ENCODE measurements around the gene CAMSAP1.
A peak's percentile ranks its signal among the peaks of the same experiment; 100 is the strongest.

CAMSAP1 gene

GRCh38 chr9:135772702-135773493 is 134.4 kb downstream of the CAMSAP1 start:
- peak overlapping the region; percentile 99 for H3K14ac ChIP-seq (ENCODE audit: low read length)
- H3K36me3 ChIP-seq (replicated peaks in 1 of 2; ENCODE audit: control insufficient read depth in 2 of 2, insufficient read depth in 2 of 2, low read length in 2 of 2): no peaks in the 10 kb centered on the region
- H3K18ac ChIP-seq (ENCODE audit: low read length): peak overlapping the region; percentile 87
- H4K8ac ChIP-seq (ENCODE audit: low read depth, low read length): peak overlapping the region; percentile 43
- H3K4me1 ChIP-seq (ENCODE audit: control insufficient read depth in 2 of 2, insufficient read depth in 1 of 2, low read depth in 1 of 2, low read length in 2 of 2): peaks cover 0 to 16% of the 10 kb centered on the region in 2 donors
- no CpG with 5 or more reads among the region's 36 CpGs for WGBS, 2 donors (ENCODE audit: extremely low coverage in 2 of 2, insufficient read length in 2 of 2, insufficient replicate concordance in 1 of 2)
- H3K27ac ChIP-seq (replicated peaks; ENCODE audit: low read length): no peak overlapping the region
- peak overlapping the region; percentile 77 for H3K9ac ChIP-seq (ENCODE audit: low read depth, low read length, poor library complexity)
- H3K4me3 ChIP-seq (ENCODE audit: low read length in 2 of 2): no peak overlapping the region
- H2BK5ac ChIP-seq (ENCODE audit: low read length): peak overlapping the region; percentile 66
- H2BK12ac ChIP-seq (ENCODE audit: low read length): no peak overlapping the region
- H2BK120ac ChIP-seq (ENCODE audit: low read depth, low read length): no peak overlapping the region
- peak overlapping the region; percentile 91 for H2BK15ac ChIP-seq (ENCODE audit: low read length)
- no peak overlapping the region for H3K4me2 ChIP-seq (ENCODE audit: insufficient read depth, low read length, poor library complexity, severe bottlenecking)
- H2AK5ac ChIP-seq (ENCODE audit: low read depth, low read length): peak overlapping the region; percentile 96
- no peak for DNase-seq (ENCODE audit: low spot score)
- peak overlapping the region; percentile 73 for H3K23ac ChIP-seq (ENCODE audit: low read depth, low read length, poor library complexity)
- peaks cover 0 to 3% (median 0%) of the 10 kb centered on the region in 3 experiments for H3K27me3 ChIP-seq (ENCODE audit: control insufficient read depth in 3 of 3, insufficient read depth in 3 of 3, low read depth in 1 of 3, low read length in 3 of 3)
- peak overlapping the region; percentile 72 for H4K91ac ChIP-seq (ENCODE audit: low read depth, low read length, poor library complexity)
- H2AFZ ChIP-seq (ENCODE audit: low read length): no peak overlapping the region
- H3K9me3 ChIP-seq (replicated peaks in 1 of 2; ENCODE audit: control insufficient read depth in 2 of 2, insufficient read depth in 1 of 2, low read depth in 1 of 2, low read length in 2 of 2): peaks cover 0 to 4% of the 10 kb centered on the region in 2 donors
- peaks cover 8% of the 10 kb centered on the region for H3K79me1 ChIP-seq (ENCODE audit: low read depth, low read length)
- H3K4ac ChIP-seq (ENCODE audit: low read length): peak overlapping the region; percentile 89

- Histone ChIP-seq H2AK5ac (ENCODE audit: low read depth, low read length) (peak overlapping the region; percentile 95), H3K4me1 (ENCODE audit: control insufficient read depth in 2 of 2, insufficient read depth in 1 of 2, low read depth in 1 of 2, low read length in 2 of 2) (peaks cover 0 to 16% of the 10 kb centered on the region in 2 donors), H3K4ac (ENCODE audit: low read length) (no peak overlapping the region), H3K4me3 (ENCODE audit: low read length in 2 of 2) (no peak overlapping the region), H3K23ac (ENCODE audit: low read depth, low read length, poor library complexity) (peak overlapping the region; percentile 73), H2BK12ac (ENCODE audit: low read length) (peak overlapping the region; percentile 82), H2BK120ac (ENCODE audit: low read depth, low read length) (no peak overlapping the region), H2AFZ (ENCODE audit: low read length) (no peak overlapping the region), H3K27ac (replicated peaks; ENCODE audit: low read length) (no peak overlapping the region), H4K91ac (ENCODE audit: low read depth, low read length, poor library complexity) (no peak overlapping the region), H3K4me2 (ENCODE audit: insufficient read depth, low read length, poor library complexity, severe bottlenecking) (no peak overlapping the region), H3K9me3 (replicated peaks in 1 of 2; ENCODE audit: control insufficient read depth in 2 of 2, insufficient read depth in 1 of 2, low read depth in 1 of 2, low read length in 2 of 2) (peaks cover 0 to 4% of the 10 kb centered on the region in 2 donors), H3K79me1 (ENCODE audit: low read depth, low read length) (peaks cover 11% of the 10 kb centered on the region), H4K8ac (ENCODE audit: low read depth, low read length) (peak overlapping the region; percentile 43), H3K18ac (ENCODE audit: low read length) (peak overlapping the region; percentile 87), H3K27me3 (ENCODE audit: control insufficient read depth in 3 of 3, insufficient read depth in 3 of 3, low read depth in 1 of 3, low read length in 3 of 3) (peaks cover 0 to 3% (median 0%) of the 10 kb centered on the region in 3 experiments), H3K14ac (ENCODE audit: low read length) (peak overlapping the region; percentile 75), H3K9ac (ENCODE audit: low read depth, low read length, poor library complexity) (peak overlapping the region; percentile 70), H2BK15ac (ENCODE audit: low read length) (peak overlapping the region; percentile 58), H2BK5ac (ENCODE audit: low read length) (peak overlapping the region; percentile 66), H3K36me3 (replicated peaks in 1 of 2; ENCODE audit: control insufficient read depth in 2 of 2, insufficient read depth in 2 of 2, low read length in 2 of 2) (no peaks in the 10 kb centered on the region)
- no CpG with 5 or more reads among the region's 13 CpGs for whole genome bisulfite sequencing, 2 donors (ENCODE audit: extremely low coverage in 2 of 2, insufficient read length in 2 of 2, insufficient replicate concordance in 1 of 2)
- no peak for DNase-seq (ENCODE audit: low spot score)
These were observed 135.2 kb downstream of the CAMSAP1 start for GRCh38 chr9:135772056-135772646.

GRCh38 chr9:135771401-135772051 is 135.8 kb downstream of the CAMSAP1 start:
- no peak overlapping the region for H3K4me2 ChIP-seq (ENCODE audit: insufficient read depth, low read length, poor library complexity, severe bottlenecking)
- peaks cover 0 to 3% (median 0%) of the 10 kb centered on the region in 3 experiments for H3K27me3 ChIP-seq (ENCODE audit: control insufficient read depth in 3 of 3, insufficient read depth in 3 of 3, low read depth in 1 of 3, low read length in 3 of 3)
- H3K18ac ChIP-seq (ENCODE audit: low read length): peak overlapping the region; percentile 87
- H3K27ac ChIP-seq (replicated peaks; ENCODE audit: low read length): no peak overlapping the region
- H2BK12ac ChIP-seq (ENCODE audit: low read length): peak overlapping the region; percentile 82
- no peak for DNase-seq (ENCODE audit: low spot score)
- H3K9ac ChIP-seq (ENCODE audit: low read depth, low read length, poor library complexity): peak overlapping the region; percentile 44
- H3K4ac ChIP-seq (ENCODE audit: low read length): no peak overlapping the region
- H4K8ac ChIP-seq (ENCODE audit: low read depth, low read length): no peak overlapping the region
- H2BK120ac ChIP-seq (ENCODE audit: low read depth, low read length): no peak overlapping the region
- H3K79me1 ChIP-seq (ENCODE audit: low read depth, low read length): peaks cover 11% of the 10 kb centered on the region
- WGBS, 2 donors (ENCODE audit: extremely low coverage in 2 of 2, insufficient read length in 2 of 2, insufficient replicate concordance in 1 of 2): no CpG with 5 or more reads among the region's 21 CpGs
- H4K91ac ChIP-seq (ENCODE audit: low read depth, low read length, poor library complexity): no peak overlapping the region
- peaks cover 0 to 4% of the 10 kb centered on the region in 2 donors for H3K9me3 ChIP-seq (replicated peaks in 1 of 2; ENCODE audit: control insufficient read depth in 2 of 2, insufficient read depth in 1 of 2, low read depth in 1 of 2, low read length in 2 of 2)
- peak overlapping the region; percentile 58 for H2BK15ac ChIP-seq (ENCODE audit: low read length)
- H3K4me3 ChIP-seq (ENCODE audit: low read length in 2 of 2): no peak overlapping the region
- H3K4me1 ChIP-seq (ENCODE audit: control insufficient read depth in 2 of 2, insufficient read depth in 1 of 2, low read depth in 1 of 2, low read length in 2 of 2): peaks cover 0 to 16% of the 10 kb centered on the region in 2 donors
- H3K23ac ChIP-seq (ENCODE audit: low read depth, low read length, poor library complexity): peak overlapping the region; percentile 80
- H3K14ac ChIP-seq (ENCODE audit: low read length): peak overlapping the region; percentile 14
- H2AFZ ChIP-seq (ENCODE audit: low read length): no peak overlapping the region
- no peak overlapping the region for H2BK5ac ChIP-seq (ENCODE audit: low read length)
- H2AK5ac ChIP-seq (ENCODE audit: low read depth, low read length): peak overlapping the region; percentile 88
- no peaks in the 10 kb centered on the region for H3K36me3 ChIP-seq (replicated peaks in 1 of 2; ENCODE audit: control insufficient read depth in 2 of 2, insufficient read depth in 2 of 2, low read length in 2 of 2)
